GM10248 (cell line): ENCODE results near the gene RPRM.
"Not testable (repeated sequence)": the region's sequence is repeated elsewhere in the genome, so short reads cannot be mapped to it uniquely, and the experiment has no call there.

Experiments
- CTCF ChIA-PET: fragments of 300-600 bp; sonication (Branson Sonifier 250); formaldehyde crosslinking; extraction: SDS; loops from one replicate; lab custom pipeline; 2021; ENCODE audit warnings: antibody characterized with exemption; lab: Yijun Ruan, JAX
- POLR2A ChIA-PET: fragments of 350-650 bp; sonication (Branson Sonifier 250); formaldehyde crosslinking; extraction: SDS; loops from one replicate; lab custom pipeline; 2020; ENCODE audit warnings: antibody characterized with exemption; lab: Yijun Ruan, JAX
- DNase-seq: peaks from one replicate; pipeline ENCODE4 v3.0.0; 2012; ENCODE audit errors: extremely low spot score
- TF ChIP-seq, protein P1 (sequence below): IDR thresholded peaks from 2 replicates; pipeline ENCODE4 v1.5.1; 2012; ENCODE audit warnings: mild to moderate bottlenecking, low read depth; ENCODE audit errors: extremely low read depth, missing control alignments, control extremely low read depth

RPRM gene

DNA sequence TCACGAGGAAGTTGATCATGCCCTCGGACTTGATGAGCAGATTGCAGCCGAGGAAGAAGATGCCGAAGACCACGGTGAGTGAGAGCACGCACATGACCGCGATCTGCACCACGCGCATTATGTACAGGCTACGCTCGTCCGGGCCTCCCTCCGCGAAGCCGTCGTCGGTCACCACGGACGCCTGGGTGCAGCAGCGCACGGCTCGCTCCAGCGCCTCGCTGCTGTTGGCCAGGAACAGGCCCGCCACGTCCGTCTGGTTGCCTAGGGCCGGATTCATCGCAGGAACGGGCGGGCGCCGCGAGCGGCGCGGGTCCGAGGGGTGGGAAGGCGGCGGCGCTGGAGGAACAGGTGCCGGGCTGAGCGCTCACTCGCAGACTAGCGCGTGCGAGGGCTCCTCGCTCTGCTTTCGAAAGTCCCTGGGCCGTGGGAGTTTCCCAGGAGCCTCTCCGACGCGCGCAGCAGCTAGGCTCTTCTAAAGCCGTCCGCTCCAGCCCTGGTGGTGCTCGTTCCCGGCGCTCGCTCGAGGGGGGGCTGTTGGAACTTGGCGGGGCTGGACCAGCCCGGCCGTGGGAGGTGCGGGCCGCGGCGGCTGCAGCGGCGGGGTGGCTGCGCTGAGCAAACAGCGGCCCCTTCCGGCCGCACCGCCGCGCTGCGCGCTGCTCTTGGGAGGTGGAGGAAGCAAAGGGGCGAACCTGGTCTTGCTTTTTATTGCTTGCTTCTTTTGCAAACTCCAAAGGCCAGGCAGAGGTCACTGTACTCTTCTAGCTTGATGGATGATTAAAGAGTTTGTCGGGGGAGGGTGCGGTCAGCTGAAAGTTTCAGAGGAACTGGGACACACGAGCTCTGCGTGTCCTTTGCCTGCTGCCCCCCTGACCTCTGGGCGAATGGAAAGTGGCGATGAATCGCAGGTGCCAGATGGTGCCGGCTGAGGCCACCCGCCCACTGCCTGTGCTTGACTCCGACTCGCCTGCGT lies at the start of gene RPRM:
Gene RPRM (minus strand): TSS at position 474 of the 973 bp plus-strand sequence. CDS start 197 bp downstream, at position 277.
- ChIA-PET POLR2A (no interaction called here), CTCF (interaction anchor here (1.0 to 1.9 kb wide), 8 partner anchors 9 to 579 kb away, joined by 3 to 12 read pairs (median 4); no protein-coding TSS in a partner anchor)
- peak; percentile 77 for DNase-seq
- TF ChIP-seq, protein P1, sequence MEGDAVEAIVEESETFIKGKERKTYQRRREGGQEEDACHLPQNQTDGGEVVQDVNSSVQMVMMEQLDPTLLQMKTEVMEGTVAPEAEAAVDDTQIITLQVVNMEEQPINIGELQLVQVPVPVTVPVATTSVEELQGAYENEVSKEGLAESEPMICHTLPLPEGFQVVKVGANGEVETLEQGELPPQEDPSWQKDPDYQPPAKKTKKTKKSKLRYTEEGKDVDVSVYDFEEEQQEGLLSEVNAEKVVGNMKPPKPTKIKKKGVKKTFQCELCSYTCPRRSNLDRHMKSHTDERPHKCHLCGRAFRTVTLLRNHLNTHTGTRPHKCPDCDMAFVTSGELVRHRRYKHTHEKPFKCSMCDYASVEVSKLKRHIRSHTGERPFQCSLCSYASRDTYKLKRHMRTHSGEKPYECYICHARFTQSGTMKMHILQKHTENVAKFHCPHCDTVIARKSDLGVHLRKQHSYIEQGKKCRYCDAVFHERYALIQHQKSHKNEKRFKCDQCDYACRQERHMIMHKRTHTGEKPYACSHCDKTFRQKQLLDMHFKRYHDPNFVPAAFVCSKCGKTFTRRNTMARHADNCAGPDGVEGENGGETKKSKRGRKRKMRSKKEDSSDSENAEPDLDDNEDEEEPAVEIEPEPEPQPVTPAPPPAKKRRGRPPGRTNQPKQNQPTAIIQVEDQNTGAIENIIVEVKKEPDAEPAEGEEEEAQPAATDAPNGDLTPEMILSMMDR, result peak; percentile 83

DNA sequence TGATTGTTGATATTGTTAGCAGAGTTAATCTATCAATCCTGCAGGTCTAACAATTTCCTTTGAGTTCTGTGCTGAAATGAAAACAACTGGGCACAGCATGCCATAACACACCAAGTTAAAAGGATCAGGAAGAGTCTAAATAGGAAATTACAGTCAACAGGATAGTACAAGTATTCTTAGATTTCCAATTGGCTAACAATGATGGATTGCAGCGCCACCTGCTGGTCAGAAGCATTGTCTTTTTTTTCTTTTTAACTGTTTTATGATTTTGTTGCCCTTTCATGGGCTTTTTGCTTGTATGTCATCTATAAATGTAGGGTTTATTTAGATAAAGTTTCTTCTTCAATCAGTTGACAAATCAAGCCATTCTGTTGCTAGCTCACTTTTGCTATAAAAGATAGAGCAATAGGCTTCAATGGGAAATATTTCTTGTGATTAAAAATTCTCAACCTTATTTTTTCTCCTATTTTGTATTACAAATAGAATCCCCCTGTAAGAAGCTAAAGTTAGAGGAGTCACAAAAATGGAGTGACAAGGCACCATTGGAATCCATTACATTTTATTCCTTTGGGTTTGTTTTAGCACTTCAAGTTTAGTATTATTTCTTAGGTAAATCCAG lies 40.8 kb upstream of the RPRM start:
- ChIA-PET POLR2A (no interaction called here), CTCF (interaction anchor here (0.7 to 4.7 kb wide), 9 partner anchors 9 to 777 kb away, joined by 3 to 21 read pairs (median 4); no protein-coding TSS in a partner anchor)
- peak; percentile 22 for DNase-seq
- TF ChIP-seq, protein P1, result peak; percentile 60

DNA sequence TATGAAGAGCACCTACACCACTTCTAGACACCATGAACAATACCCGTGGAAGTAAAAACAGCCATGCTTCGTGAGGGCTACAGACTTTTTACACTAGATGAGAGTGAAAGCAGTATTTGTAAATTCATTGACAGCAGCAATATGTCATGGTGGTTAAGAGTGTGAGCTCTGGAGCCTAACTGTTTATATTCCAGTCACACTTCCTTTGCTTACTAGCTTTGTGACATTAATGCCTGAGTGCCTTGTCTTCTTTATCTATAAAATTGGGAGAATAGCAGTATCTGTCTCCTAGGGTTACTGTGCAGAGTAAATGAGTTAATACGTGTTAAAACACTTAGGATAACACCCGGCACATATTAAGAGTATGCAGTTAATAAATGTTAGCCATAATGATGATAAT lies 33.8 kb upstream of the RPRM start:
- ChIA-PET POLR2A (no interaction called here), CTCF (no interaction called here)
- TF ChIP-seq, protein P1, result no peak
- no peak for DNase-seq

DNA sequence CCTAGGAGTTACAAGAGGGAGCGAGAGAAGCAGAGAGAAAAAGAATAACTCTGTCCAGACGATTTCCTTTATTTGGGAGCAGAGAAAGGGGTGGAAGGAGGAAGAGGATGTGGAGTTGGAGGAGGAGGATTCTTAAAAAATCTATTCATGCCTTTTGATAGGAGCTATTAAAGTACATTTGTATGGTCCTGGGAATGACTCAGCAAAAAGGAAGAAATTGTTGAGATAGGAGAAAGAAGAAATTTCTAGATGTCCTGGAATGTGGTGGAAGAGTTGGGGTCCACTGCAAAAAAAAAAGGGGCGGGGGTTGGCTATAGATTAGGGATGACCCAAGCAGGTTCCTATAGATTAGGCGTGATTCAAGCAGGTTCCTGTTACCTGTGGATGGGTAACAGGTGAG lies 32.4 kb upstream of the RPRM start:
- CTCF ChIA-PET, result interaction anchor here (1.2 kb wide), 1 partner anchor 8 kb away, joined by 3 read pairs; no protein-coding TSS in a partner anchor
- POLR2A ChIA-PET, result no interaction called here
- TF ChIP-seq, protein P1, result no peak
- DNase-seq, result no peak

DNA sequence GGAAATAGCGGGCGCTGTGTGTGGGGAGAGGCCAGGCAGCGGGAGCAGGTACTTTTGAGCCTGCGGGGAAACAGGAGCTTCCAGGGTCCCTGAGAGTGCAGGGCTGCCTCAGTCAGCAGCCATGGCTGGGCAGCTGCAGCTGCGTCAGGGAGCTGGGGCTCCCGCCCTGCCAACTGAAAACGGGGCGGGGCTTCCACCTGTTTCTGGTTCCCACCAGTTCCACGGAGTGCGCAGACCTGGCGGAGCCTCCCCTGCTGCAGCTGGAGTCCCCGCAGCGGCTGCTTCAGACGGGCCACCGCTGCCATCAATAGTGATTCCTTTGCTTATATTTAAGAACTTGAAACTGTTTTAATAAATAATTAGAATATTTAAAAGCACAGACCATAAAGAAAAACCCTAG lies 30.6 kb upstream of the RPRM start:
- CTCF ChIA-PET, result interaction anchor here (2.3 kb wide), 1 partner anchor 10 kb away, joined by 9 read pairs; no protein-coding TSS in a partner anchor

DNA sequence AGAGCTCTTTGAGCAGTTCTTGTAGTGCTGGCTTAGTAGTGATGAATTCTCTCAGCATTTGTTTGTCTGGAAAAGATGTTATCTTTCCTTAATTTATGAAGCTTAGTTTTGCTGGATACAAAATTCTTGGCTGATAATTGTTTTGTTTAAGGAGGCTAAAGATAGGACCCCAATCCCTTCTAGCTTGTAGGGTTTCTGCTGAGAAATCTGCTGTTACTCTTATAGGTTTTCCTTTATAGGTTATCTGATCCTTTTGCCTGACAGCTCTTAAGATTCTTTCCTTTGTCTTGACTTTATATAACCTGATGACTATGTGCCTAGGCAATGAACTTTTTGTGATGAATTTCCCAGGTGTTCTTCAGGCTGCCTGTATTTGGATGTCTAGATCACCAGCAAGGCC lies 27.9 kb upstream of the RPRM start:
- CTCF ChIA-PET, result interaction anchor here (1.3 kb wide), 1 partner anchor 30 kb away, joined by 4 read pairs; no protein-coding TSS in a partner anchor
- POLR2A ChIA-PET, DNase-seq: not testable (repeated sequence)

More for the DNA sequence above, 30.6 kb upstream of the RPRM start:
- no peak for DNase-seq
- TF ChIP-seq, protein P1, result no peak
- POLR2A ChIA-PET, result no interaction called here
